AG04450 (cell line): ENCODE measurements around the gene DMPK. TPM values are rescaled to one million over a fixed set of nuclear protein-coding genes. Genes with fewer than 3 reads are reported as not detected.

Experiments used
- CTCF ChIA-PET: fragments of 300-600, 350-600 bp; formaldehyde crosslinking; extraction: SDS; loops from one replicate; lab custom pipeline; 2022; ENCODE audit warnings: antibody characterized with exemption, inconsistent platforms; lab: Charles Lee
- POLR2A ChIA-PET: fragments of 350-600 bp; formaldehyde crosslinking; extraction: SDS; loops from one replicate; lab custom pipeline; 2021; ENCODE audit warnings: antibody characterized with exemption, inconsistent platforms; lab: Yijun Ruan, JAX
- DNase-seq: peaks from one replicate; pipeline ENCODE4 v3.0.0-alpha.2; 2011; ENCODE audit warnings: low read depth, low spot score
- H3K27ac ChIP-seq: one replicate; pipeline ENCODE4 v1.5.1; 2012; ENCODE audit warnings: low read depth, low read length, control low read depth
- H3K27me3 ChIP-seq: one replicate; pipeline ENCODE4 v1.6.0; 2012; ENCODE audit warnings: low read length; ENCODE audit not compliant: control insufficient read depth, insufficient read depth
- H3K4me3 ChIP-seq: 2 replicates; pipeline ENCODE4 v1.5.1; 2011; ENCODE audit warnings: mild to moderate bottlenecking, low read depth, low read length, control low read depth
- H3K9me3 ChIP-seq: 2 replicates; pipeline ENCODE4 v1.5.1; 2012; ENCODE audit warnings: low read length; ENCODE audit not compliant: control insufficient read depth, insufficient read depth
- polyA plus RNA-seq: library from polyadenylated mRNA; depleted of rRNA; stranded (reverse); fragments of >200 nt; gene quantifications from 2 replicates; pipeline ENCODE4 v1.2.3, GENCODE V29; 2011
- TF ChIP-seq, protein P1 (sequence below): IDR thresholded peaks from 2 replicates; pipeline ENCODE4 v1.5.1; 2011; ENCODE audit warnings: low read depth, low read length, control low read depth, inconsistent platforms

Gene DMPK
- polyA plus RNA-seq, 1 experiment = 24.5 TPM

DNA sequence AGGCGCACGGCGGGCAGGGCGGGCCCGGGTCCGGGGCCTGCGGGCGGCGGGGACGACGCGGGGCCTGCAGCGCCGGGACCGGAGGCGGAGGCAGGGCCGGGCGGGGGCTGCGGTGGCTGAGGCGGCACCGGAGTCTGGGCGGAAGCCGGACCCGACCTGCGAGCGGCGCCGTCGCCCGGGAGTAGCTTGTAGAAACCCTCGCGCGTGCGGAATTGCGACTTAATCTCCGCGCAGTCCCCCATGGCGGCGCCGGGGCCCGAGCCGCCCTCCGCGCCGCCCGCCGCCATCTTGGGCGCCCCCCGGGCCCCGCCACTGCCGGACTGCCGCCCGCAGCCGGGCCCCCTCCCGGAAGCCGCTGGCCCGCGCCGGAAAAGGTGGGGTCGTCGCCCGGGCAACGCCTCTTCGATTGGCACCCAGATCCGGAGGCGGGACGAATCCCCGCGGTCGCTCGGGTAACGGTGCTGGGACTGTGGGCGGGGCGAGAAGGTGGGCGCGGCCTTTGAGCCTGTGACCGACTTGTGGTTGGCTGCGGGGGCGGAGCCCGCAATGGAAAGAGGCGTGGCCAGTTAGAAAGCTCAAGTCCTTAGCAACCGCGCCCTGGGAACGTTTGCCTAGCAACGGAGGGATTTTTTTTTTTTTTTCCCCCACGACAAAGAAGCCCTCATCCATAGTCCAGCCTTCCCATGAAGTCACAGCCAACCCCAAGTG, 10.3 kb upstream of the DMPK start, which contains the start of gene DMWD:
Gene DMWD, minus strand, starts transcription at position 376 of the 708 bp plus-strand sequence. Its CDS starts 89 bp downstream, at position 287.
- Histone ChIP-seq H3K4me3 (peak within 1 kb of the TSS; percentile 90), H3K9me3 (no peaks in the 10 kb centered on the region), H3K27me3 (no peaks in the 10 kb centered on the region), H3K27ac (no peak within 1 kb of the TSS)
- DNase-seq = peak; percentile 98
- POLR2A ChIA-PET = interaction anchor here (0.6 to 1.3 kb wide), 7 partner anchors 10 to 1571 kb away, joined by 3 to 36 read pairs (median 4); partner anchors contain the start of genes DMPK and SIX5
- CTCF ChIA-PET = interaction anchor here (0.7 to 2.2 kb wide), 3 partner anchors 23 to 340 kb away, joined by 4 to 8 read pairs (median 6); partner anchors contain the start of gene SIX5
- TF ChIP-seq, protein P1, sequence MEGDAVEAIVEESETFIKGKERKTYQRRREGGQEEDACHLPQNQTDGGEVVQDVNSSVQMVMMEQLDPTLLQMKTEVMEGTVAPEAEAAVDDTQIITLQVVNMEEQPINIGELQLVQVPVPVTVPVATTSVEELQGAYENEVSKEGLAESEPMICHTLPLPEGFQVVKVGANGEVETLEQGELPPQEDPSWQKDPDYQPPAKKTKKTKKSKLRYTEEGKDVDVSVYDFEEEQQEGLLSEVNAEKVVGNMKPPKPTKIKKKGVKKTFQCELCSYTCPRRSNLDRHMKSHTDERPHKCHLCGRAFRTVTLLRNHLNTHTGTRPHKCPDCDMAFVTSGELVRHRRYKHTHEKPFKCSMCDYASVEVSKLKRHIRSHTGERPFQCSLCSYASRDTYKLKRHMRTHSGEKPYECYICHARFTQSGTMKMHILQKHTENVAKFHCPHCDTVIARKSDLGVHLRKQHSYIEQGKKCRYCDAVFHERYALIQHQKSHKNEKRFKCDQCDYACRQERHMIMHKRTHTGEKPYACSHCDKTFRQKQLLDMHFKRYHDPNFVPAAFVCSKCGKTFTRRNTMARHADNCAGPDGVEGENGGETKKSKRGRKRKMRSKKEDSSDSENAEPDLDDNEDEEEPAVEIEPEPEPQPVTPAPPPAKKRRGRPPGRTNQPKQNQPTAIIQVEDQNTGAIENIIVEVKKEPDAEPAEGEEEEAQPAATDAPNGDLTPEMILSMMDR = no peak

DNA sequence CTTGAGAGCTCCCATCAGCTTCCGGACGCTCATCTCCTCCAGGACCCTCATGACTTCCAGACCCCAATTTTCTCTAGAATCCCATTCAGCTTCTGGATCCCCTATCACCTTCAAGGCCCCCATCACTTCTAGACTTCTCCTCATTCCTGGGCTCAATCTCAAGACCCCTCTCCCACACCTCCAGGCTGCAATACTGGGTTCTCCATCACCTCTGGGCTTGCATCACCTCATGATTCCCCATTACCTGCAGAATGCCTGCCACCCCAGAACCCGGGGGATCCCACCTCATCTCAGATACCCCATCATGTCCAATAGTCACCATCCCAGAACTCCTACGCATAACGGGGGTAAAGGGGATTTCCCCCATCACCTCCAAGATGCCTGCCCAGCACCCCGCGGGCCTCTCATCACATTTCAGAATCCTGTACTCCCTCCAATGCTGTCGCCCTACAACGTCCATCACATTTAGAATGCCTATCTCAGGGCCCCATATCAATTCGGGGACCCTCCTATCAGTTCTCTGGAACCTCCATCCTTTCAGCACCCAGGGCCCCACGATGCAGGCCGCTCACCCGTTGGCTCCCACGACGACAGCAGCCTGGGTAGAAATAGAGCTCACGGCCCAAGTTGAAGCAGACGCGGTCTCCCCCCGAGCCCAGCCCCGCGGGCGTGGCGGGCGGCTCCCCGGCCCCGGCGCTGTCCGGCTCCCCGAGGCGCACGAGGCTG, 9.6 kb upstream of the DMPK start:
- POLR2A ChIA-PET = interaction anchor here (0.6 to 1.3 kb wide), 5 partner anchors 9 to 1572 kb away, joined by 3 to 36 read pairs (median 4); partner anchors contain the start of genes DMPK and SIX5
- CTCF ChIA-PET = interaction anchor here (1.1 to 2.2 kb wide), 2 partner anchors 23 to 25 kb away, joined by 4 to 6 read pairs; partner anchors contain the start of gene SIX5
- H3K27me3 ChIP-seq = no peaks in the 10 kb centered on the region
- no peak for DNase-seq
- H3K4me3 ChIP-seq = peak overlapping the region; percentile 90
- no peaks in the 10 kb centered on the region for H3K9me3 ChIP-seq
- H3K27ac ChIP-seq = no peak overlapping the region
- TF ChIP-seq, protein P1 = no peak

- DNase-seq = no peak
- Histone ChIP-seq H3K27ac (no peak overlapping the region), H3K4me3 (peak overlapping the region; percentile 90), H3K9me3 (no peaks in the 10 kb centered on the region), H3K27me3 (no peaks in the 10 kb centered on the region)
- ChIA-PET POLR2A (interaction anchor here (1.0 kb wide), 2 partner anchors 8 to 21 kb away, joined by 3 to 4 read pairs; partner anchors contain the start of genes DMPK and SIX5), CTCF (no interaction called here)
- TF ChIP-seq, protein P1 = no peak
These were observed 8.7 kb upstream of the DMPK start for GRCh38 chr19:45790942-45791341.

GRCh38 chr19:45789035-45789786, 6.9 kb upstream of the DMPK start:
- ChIA-PET CTCF (interaction anchor here (1.3 to 1.4 kb wide), 2 partner anchors 10 to 27 kb away, joined by 3 to 4 read pairs; no protein-coding TSS in a partner anchor), POLR2A (no interaction called here)
- no peaks in the 10 kb centered on the region for H3K9me3 ChIP-seq

More at GRCh38 chr19:45789035-45789786, 6.9 kb upstream of the DMPK start:
- DNase-seq = no peak
- Histone ChIP-seq H3K27me3 (no peaks in the 10 kb centered on the region), H3K27ac (no peak overlapping the region), H3K4me3 (no peak overlapping the region)
- TF ChIP-seq, protein P1 = no peak
